Neural progenitor cell (in vitro differentiated cells): ENCODE results near the gene DRC3. TPM values are rescaled to one million over a fixed set of nuclear protein-coding genes. Genes with fewer than 3 reads are reported as not detected.

Experiments used
- DNase-seq: peaks from one replicate; pipeline ENCODE4 v3.0.0-alpha.2; 2016; ENCODE audit warnings: low spot score
- H2AFZ ChIP-seq: fragments of 200-600 bp; sonication (generic); replicated peaks from 2 replicates; pipeline ENCODE4 v1.6.1; 2016; ENCODE audit warnings: antibody characterized with exemption
- H3F3A ChIP-seq: fragments of 200-600 bp; sonication (generic); 2 replicates; pipeline ENCODE4 v1.6.1; 2016; ENCODE audit warnings: antibody characterized with exemption, low read depth
- H3K27ac ChIP-seq: fragments of 200-600 bp; sonication (generic); 2 replicates; pipeline ENCODE4 v1.5.1; 2016; ENCODE audit warnings: mild to moderate bottlenecking
- H3K27me3 ChIP-seq: fragments of 200-600 bp; sonication (generic); 2 replicates; pipeline ENCODE4 v1.6.1; 2016; ENCODE audit warnings: mild to moderate bottlenecking, moderate library complexity
- H3K36me3 ChIP-seq: fragments of 200-600 bp; sonication (generic); 2 replicates; pipeline ENCODE4 v1.5.1; 2016
- H3K4me1 ChIP-seq: fragments of 200-600 bp; sonication (generic); 2 replicates; pipeline ENCODE4 v1.6.1; 2016; ENCODE audit warnings: mixed run types
- H3K4me2 ChIP-seq: fragments of 200-600 bp; sonication (generic); 2 replicates; pipeline ENCODE4 v1.6.1; 2016
- H3K4me3 ChIP-seq: fragments of 200-600 bp; sonication (generic); 2 replicates; pipeline ENCODE4 v1.5.1; 2016
- H3K79me2 ChIP-seq: fragments of 200-600 bp; sonication (generic); 2 replicates; pipeline ENCODE4 v1.6.1; 2016; ENCODE audit warnings: low read depth
- H3K9ac ChIP-seq: fragments of 200-600 bp; sonication (generic); 2 replicates; pipeline ENCODE4 v1.6.1; 2016
- H3K9me3 ChIP-seq: fragments of 200-600 bp; sonication (generic); 2 replicates; pipeline ENCODE4 v1.5.1; 2016; ENCODE audit warnings: low read depth
- H4K20me1 ChIP-seq: fragments of 200-600 bp; sonication (generic); 2 replicates; pipeline ENCODE4 v1.6.1; 2016; ENCODE audit warnings: low read depth
- H3K27ac Mint-ChIP-seq: 3 replicates; pipeline ENCODE4 v1.8.0; 2021; ENCODE audit warnings: mixed read lengths
- H3K27me3 Mint-ChIP-seq: 2 replicates; pipeline ENCODE4 v1.8.0; 2022; ENCODE audit warnings: low read depth, mild to moderate bottlenecking, inconsistent platforms, moderate library complexity, mixed read lengths; ENCODE audit not compliant: insufficient read depth
- H3K36me3 Mint-ChIP-seq: 3 replicates; pipeline ENCODE4 v1.8.0; 2021; ENCODE audit warnings: mixed read lengths
- H3K4me1 Mint-ChIP-seq: 3 replicates; pipeline ENCODE4 v1.8.0; 2021; ENCODE audit warnings: mixed read lengths
- H3K4me3 Mint-ChIP-seq: 3 replicates; pipeline ENCODE4 v1.8.0; 2021; ENCODE audit warnings: mild to moderate bottlenecking, moderate library complexity, mixed read lengths
- H3K9me3 Mint-ChIP-seq: 3 replicates; pipeline ENCODE4 v1.8.0; 2020; ENCODE audit warnings: mixed read lengths
- CTCF ChIP-seq: fragments of 200-600 bp; sonication (generic); IDR thresholded peaks from 2 replicates; pipeline ENCODE4 v1.5.1; 2017; ENCODE audit warnings: antibody characterized with exemption, mild to moderate bottlenecking
- EZH2 ChIP-seq: fragments of 200-600 bp; sonication (generic); IDR thresholded peaks from 2 replicates; pipeline ENCODE4 v1.6.1; 2017; ENCODE audit warnings: antibody characterized with exemption, mild to moderate bottlenecking, moderate library complexity
- EZH2phosphoT487 ChIP-seq: fragments of 200-600 bp; sonication (generic); IDR thresholded peaks from 2 replicates; pipeline ENCODE4 v1.6.1; 2017; ENCODE audit warnings: antibody characterized with exemption
- total RNA-seq: library from RNA; depleted of rRNA; stranded (reverse); fragments of >200 nt; gene quantifications from 2 replicates; pipeline ENCODE4 v1.2.3, GENCODE V29; 2015; ENCODE audit warnings: low replicate concordance

The DRC3 gene
- total RNA-seq, 1 donor from 2014 or later, result 0.07 TPM

- Mint-ChIP-seq H3K4me1 (peaks cover 26% of the 10 kb centered on the region), H3K4me3 (no peak overlapping the region), H3K9me3 (no peaks in the 10 kb centered on the region), H3K27ac (no peak overlapping the region), H3K27me3 (peaks cover 5% of the 10 kb centered on the region), H3K36me3 (no peaks in the 10 kb centered on the region)
- H3K4me3 ChIP-seq, result no peak overlapping the region
- H2AFZ ChIP-seq, result no peak overlapping the region
- H3F3A ChIP-seq, result peaks cover 6% of the 10 kb centered on the region
- no peaks in the 10 kb centered on the region for H3K27me3 ChIP-seq
- H3K9ac ChIP-seq, result no peak overlapping the region
- DNase-seq, result no peak
- H3K27ac ChIP-seq, result no peak overlapping the region
- TF ChIP-seq EZH2phosphoT487, result no peak
- no peak for TF ChIP-seq CTCF
- no peak for TF ChIP-seq EZH2
- no peaks in the 10 kb centered on the region for H3K36me3 ChIP-seq
- peaks cover 18% of the 10 kb centered on the region for H3K79me2 ChIP-seq
- H3K4me2 ChIP-seq, result no peak overlapping the region
- peaks cover 9% of the 10 kb centered on the region for H4K20me1 ChIP-seq
- peaks cover 7% of the 10 kb centered on the region for H3K4me1 ChIP-seq
- no peaks in the 10 kb centered on the region for H3K9me3 ChIP-seq
Measured at GRCh38 chr17:18035704-18036103, 63.0 kb downstream of the DRC3 start.

DNA sequence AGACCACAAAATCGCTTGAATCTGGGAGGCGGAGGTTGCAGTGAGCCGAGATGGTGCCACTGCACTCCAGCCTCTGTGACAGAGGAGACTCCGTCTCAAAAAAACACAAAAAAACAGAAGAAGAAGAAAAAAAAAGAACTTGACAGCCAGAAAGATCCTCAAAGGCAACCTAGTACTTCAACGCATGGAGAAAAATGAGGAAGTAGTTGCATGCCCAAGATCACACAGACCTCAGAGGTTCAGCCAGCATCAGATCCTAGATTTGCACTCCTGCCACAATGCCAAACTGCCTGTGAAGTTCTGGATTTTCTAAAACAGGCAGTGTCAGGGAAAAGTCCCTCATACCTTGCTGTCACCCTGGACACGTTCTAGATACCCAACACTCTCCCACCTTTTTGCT is 64.8 kb downstream of the DRC3 start:
- Mint-ChIP-seq H3K27ac (no peak overlapping the region), H3K27me3 (peaks cover 5% of the 10 kb centered on the region), H3K4me1 (peaks cover 41% of the 10 kb centered on the region), H3K9me3 (no peaks in the 10 kb centered on the region), H3K4me3 (peak overlapping the region; percentile 97), H3K36me3 (no peaks in the 10 kb centered on the region)
- Histone ChIP-seq H4K20me1 (peaks cover 25% of the 10 kb centered on the region), H3K79me2 (peaks cover 36% of the 10 kb centered on the region), H3K27me3 (no peaks in the 10 kb centered on the region), H3K9me3 (no peaks in the 10 kb centered on the region), H3K4me3 (no peak overlapping the region), H3K4me2 (no peak overlapping the region), H3K27ac (no peak overlapping the region), H3K9ac (no peak overlapping the region), H2AFZ (no peak overlapping the region), H3K4me1 (peaks cover 7% of the 10 kb centered on the region), H3K36me3 (no peaks in the 10 kb centered on the region), H3F3A (peaks cover 6% of the 10 kb centered on the region)
- no peak for TF ChIP-seq CTCF
- TF ChIP-seq EZH2, result no peak
- no peak for TF ChIP-seq EZH2phosphoT487
- DNase-seq, result no peak

DNA sequence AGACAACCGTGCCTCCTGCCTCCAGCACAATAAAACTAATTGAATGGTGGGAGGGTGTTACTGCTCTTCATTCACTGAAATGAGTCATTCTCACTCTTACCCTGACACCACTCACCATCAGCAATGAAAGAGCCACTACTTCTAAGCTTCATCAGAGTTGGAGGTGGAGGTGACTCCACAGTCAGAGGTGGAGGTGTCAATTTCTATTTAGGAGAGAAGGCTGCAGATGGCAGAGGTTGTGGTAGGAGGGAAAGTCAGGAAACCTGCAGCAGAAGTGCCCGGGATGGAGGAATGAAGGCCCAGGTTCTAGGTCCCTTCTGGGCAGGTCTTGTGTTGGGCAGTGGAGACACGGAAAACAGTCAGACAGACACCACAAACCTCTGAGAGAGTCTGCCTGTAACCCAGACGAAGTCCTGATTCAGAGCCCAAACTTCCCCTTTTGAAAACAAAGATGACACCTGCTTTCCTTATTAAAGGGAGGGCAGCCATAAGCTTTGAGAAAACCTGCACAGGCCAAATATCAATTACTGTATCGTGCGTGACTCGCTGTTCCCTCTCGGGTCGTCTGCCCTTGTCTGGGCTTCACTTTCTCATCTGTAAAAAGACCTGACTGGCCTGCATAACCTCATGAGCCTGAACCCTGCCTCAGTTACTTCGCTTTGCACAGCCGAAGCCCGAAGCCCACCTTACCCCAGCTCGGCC is 65.6 kb downstream of the DRC3 start:
- no peaks in the 10 kb centered on the region for H3K9me3 Mint-ChIP-seq
- Histone ChIP-seq H3K27me3 (no peaks in the 10 kb centered on the region), H3K4me1 (peaks cover 7% of the 10 kb centered on the region), H3K36me3 (no peaks in the 10 kb centered on the region), H3K79me2 (peaks cover 38% of the 10 kb centered on the region), H3K9ac (peak overlapping the region; percentile 49), H3K9me3 (no peaks in the 10 kb centered on the region), H4K20me1 (peaks cover 29% of the 10 kb centered on the region), H3K27ac (no peak overlapping the region), H3K4me3 (peak overlapping the region; percentile 81), H3K4me2 (peak overlapping the region; percentile 90), H2AFZ (peak overlapping the region; percentile 94), H3F3A (peaks cover 6% of the 10 kb centered on the region)
- TF ChIP-seq CTCF, result no peak
- no peak for TF ChIP-seq EZH2phosphoT487
- no peak for TF ChIP-seq EZH2
- peaks cover 40% of the 10 kb centered on the region for H3K4me1 Mint-ChIP-seq
- no peak for DNase-seq
- peaks cover 5% of the 10 kb centered on the region for H3K27me3 Mint-ChIP-seq
- no peak overlapping the region for H3K27ac Mint-ChIP-seq
- no peaks in the 10 kb centered on the region for H3K36me3 Mint-ChIP-seq
- H3K4me3 Mint-ChIP-seq, result peak overlapping the region; percentile 97
